Measurements from ENCODE around the gene TFCP2. TPM values are rescaled to one million over a fixed set of nuclear protein-coding genes. Genes with fewer than 3 reads are reported as not detected.

TFCP2 gene
- total RNA-seq, 2 donors from 2014 or later, result 44.1 to 47.2 TPM

DNA sequence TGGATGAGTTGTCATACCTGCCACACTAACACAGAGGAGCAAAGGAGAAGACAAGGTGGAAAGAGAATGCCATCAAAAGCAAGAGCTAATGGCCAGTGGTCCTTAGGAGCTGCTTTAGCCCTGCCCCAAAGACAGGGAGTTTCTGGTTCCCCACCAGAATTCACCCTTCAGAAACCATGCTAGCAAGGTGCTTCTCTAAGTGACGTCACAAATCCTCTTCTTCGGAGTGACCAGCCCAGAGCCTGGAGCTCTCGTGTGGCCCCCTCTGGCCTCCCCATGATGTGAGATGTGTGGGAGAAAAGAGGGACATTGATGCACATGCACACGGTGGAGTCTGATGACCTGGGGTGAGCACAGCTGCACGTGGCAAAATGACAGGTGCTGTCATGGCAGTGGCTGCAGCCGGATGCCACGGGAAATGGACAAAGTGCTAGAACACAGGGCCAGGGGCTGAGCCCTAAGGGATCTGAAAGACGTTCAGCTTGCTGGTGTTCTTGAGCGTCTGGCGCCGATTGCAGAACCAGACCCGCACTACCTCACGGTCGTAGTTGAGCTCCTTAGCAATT, 16.9 kb upstream of the TFCP2 start:
- no peaks in the 10 kb centered on the region for H3K36me3 ChIP-seq (ENCODE audit: control insufficient read depth, insufficient read depth, low read length)
- no peaks in the 10 kb centered on the region for H3K4me1 ChIP-seq (ENCODE audit: control insufficient read depth, insufficient read depth, low read length)
- H3K27me3 Mint-ChIP-seq (ENCODE audit: insufficient read depth), result no peaks in the 10 kb centered on the region
- H3K9me3 Mint-ChIP-seq, result no peaks in the 10 kb centered on the region
- WGBS, 2 experiments (ENCODE audit: insufficient coverage in 1 of 2, insufficient read length in 1 of 2), result 92 to 99% methylated on average over 7 to 14 of the region's 14 CpGs
- no peak overlapping the region for H3K4me3 ChIP-seq (ENCODE audit: low read length)
- no peak overlapping the region for H3K4me3 Mint-ChIP-seq
- H3K9me3 ChIP-seq (ENCODE audit: control insufficient read depth, low read length), result no peaks in the 10 kb centered on the region
- H3K4me1 Mint-ChIP-seq, result peaks cover 6% of the 10 kb centered on the region
- no peak overlapping the region for H3K9ac ChIP-seq (ENCODE audit: extremely low read depth, low read length, poor library complexity, severe bottlenecking)
- no peak overlapping the region for H3K27ac Mint-ChIP-seq
- peaks cover 7% of the 10 kb centered on the region for H3K36me3 Mint-ChIP-seq (ENCODE audit: low read depth)
- no peaks in the 10 kb centered on the region for H3K27me3 ChIP-seq (ENCODE audit: control insufficient read depth, insufficient read depth, low read length, poor library complexity, severe bottlenecking)
- H3K27ac ChIP-seq (ENCODE audit: low read depth, low read length), result no peak overlapping the region
- TF ChIP-seq, protein P1, sequence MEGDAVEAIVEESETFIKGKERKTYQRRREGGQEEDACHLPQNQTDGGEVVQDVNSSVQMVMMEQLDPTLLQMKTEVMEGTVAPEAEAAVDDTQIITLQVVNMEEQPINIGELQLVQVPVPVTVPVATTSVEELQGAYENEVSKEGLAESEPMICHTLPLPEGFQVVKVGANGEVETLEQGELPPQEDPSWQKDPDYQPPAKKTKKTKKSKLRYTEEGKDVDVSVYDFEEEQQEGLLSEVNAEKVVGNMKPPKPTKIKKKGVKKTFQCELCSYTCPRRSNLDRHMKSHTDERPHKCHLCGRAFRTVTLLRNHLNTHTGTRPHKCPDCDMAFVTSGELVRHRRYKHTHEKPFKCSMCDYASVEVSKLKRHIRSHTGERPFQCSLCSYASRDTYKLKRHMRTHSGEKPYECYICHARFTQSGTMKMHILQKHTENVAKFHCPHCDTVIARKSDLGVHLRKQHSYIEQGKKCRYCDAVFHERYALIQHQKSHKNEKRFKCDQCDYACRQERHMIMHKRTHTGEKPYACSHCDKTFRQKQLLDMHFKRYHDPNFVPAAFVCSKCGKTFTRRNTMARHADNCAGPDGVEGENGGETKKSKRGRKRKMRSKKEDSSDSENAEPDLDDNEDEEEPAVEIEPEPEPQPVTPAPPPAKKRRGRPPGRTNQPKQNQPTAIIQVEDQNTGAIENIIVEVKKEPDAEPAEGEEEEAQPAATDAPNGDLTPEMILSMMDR (conservative IDR thresholded peaks at IDR 0.05), result no peak
- no peak for DNase-seq

DNA sequence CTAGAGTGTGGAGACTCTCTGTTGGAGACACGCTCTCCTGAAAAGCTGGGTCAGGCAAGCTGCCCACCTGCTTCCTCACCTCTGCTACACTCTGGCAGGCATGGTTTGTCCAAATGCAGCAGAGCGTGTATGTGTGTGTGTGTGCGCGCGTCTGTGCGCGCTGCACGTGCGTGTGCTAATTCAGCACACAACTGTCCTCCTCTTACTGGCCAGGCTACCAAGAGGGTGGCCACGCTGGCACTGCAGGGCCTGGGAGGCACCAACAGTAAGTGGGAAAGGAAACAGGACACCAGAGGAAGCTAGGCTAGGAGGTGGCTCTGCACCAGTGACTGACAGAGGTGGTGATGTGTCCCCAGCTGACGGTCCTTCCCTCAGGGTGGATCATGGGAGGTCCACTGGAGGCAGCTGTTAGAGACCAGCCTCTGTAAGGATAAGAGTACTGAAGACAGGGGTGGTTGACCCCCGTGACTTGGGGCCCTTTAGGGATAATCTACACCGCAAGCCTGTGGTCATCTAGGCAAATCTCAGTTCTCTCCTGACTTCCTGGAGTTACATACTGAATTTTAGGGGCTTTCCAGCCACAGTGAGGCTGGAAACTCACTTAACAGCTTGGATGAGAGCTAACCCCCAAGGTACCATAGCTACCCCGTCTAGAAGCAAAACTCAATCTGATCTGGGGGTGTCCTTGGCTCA, 15.6 kb upstream of the TFCP2 start:
- H3K4me1 ChIP-seq (ENCODE audit: control insufficient read depth, insufficient read depth, low read length), result peaks cover 5% of the 10 kb centered on the region
- no peak overlapping the region for H3K4me3 ChIP-seq (ENCODE audit: low read length)
- no peaks in the 10 kb centered on the region for H3K9me3 ChIP-seq (ENCODE audit: control insufficient read depth, low read length)
- Mint-ChIP-seq H3K4me1 (peaks cover 6% of the 10 kb centered on the region), H3K9me3 (no peaks in the 10 kb centered on the region), H3K36me3 (ENCODE audit: low read depth) (peaks cover 7% of the 10 kb centered on the region), H3K4me3 (no peak overlapping the region), H3K27me3 (ENCODE audit: insufficient read depth) (no peaks in the 10 kb centered on the region), H3K27ac (no peak overlapping the region)
- TF ChIP-seq, protein P1 (conservative IDR thresholded peaks at IDR 0.05), result no peak
- H3K27ac ChIP-seq (ENCODE audit: low read depth, low read length), result no peak overlapping the region
- DNase-seq, result no peak
- H3K36me3 ChIP-seq (ENCODE audit: control insufficient read depth, insufficient read depth, low read length), result no peaks in the 10 kb centered on the region
- H3K27me3 ChIP-seq (ENCODE audit: control insufficient read depth, insufficient read depth, low read length, poor library complexity, severe bottlenecking), result no peaks in the 10 kb centered on the region
- no peak overlapping the region for H3K9ac ChIP-seq (ENCODE audit: extremely low read depth, low read length, poor library complexity, severe bottlenecking)
- 86 to 96% methylated on average over 3 to 14 of the region's 14 CpGs for WGBS, 2 experiments (ENCODE audit: insufficient coverage in 1 of 2, insufficient read length in 1 of 2)

DNA sequence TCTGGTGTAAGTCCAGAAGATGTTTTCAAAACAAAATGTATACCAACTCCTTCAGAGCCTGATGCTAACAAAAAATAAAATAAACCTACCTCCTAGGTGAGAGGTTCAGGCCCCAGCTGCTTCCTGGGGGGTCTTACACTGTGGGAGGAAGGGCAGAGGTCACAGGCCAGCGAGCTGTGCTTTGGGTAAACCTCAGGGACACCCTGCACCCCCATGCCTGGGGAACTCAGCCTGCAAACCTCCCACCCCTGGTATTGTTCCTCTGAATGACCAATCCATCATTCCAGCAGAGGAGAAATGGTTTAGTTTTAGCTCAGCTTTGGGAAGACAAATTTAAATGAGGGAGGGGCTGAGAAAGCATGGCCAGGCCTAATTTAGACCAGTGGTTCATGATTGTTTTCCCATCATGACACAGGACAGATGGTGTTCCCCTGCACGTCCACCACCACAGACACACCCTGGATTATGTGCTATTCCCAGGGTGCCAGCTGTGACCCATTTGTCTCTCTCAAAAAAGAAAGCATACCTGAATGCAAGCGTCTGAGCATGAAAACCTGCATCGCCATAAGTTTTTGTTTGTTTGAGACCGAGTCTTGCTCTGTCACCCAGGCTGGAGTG, 14.5 kb upstream of the TFCP2 start:
- Mint-ChIP-seq H3K27me3 (ENCODE audit: insufficient read depth) (no peaks in the 10 kb centered on the region), H3K36me3 (ENCODE audit: low read depth) (peaks cover 7% of the 10 kb centered on the region), H3K27ac (no peak overlapping the region), H3K4me3 (no peak overlapping the region), H3K9me3 (no peaks in the 10 kb centered on the region), H3K4me1 (peaks cover 6% of the 10 kb centered on the region)
- Histone ChIP-seq H3K27ac (ENCODE audit: low read depth, low read length) (no peak overlapping the region), H3K4me1 (ENCODE audit: control insufficient read depth, insufficient read depth, low read length) (peaks cover 5% of the 10 kb centered on the region), H3K4me3 (ENCODE audit: low read length) (no peak overlapping the region), H3K36me3 (ENCODE audit: control insufficient read depth, insufficient read depth, low read length) (no peaks in the 10 kb centered on the region), H3K9ac (ENCODE audit: extremely low read depth, low read length, poor library complexity, severe bottlenecking) (no peak overlapping the region), H3K9me3 (ENCODE audit: control insufficient read depth, low read length) (no peaks in the 10 kb centered on the region), H3K27me3 (ENCODE audit: control insufficient read depth, insufficient read depth, low read length, poor library complexity, severe bottlenecking) (no peaks in the 10 kb centered on the region)
- 75 to 80% methylated on average over 4 to 5 of the region's 5 CpGs for WGBS, 2 experiments (ENCODE audit: insufficient coverage in 1 of 2, insufficient read length in 1 of 2)
- no peak for DNase-seq
- TF ChIP-seq, protein P1 (conservative IDR thresholded peaks at IDR 0.05), result no peak

All from endodermal cell (in vitro differentiated cells).